AML-193 (cell line): Measurements from ENCODE around the gene CBLN3.

Experiments
- DNase-seq, 2 experiments: peaks; one replicate each; lab custom pipeline; 2025; lab: John Stamatoyannopoulos, UW

Gene CBLN3

DNA sequence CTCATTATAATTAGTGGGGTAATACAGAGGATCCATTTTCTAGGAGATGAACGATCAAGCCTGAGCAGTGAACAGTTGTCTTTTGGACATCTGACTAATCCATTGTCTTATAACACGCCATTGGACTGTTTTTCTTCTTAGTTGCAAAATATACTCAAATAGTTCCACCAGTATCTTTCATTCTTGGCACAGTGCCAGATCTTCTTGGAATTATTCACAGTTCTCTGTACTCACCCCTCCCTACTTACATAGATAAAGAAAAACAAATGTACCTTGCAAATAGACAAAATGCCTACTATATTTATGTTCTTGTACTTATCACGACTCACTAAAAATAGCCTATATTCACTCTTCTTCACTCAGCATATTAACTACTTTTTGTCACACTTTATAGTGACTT, 3.8 kb downstream of the CBLN3 start:
- no peak for DNase-seq

GRCh38 chr14:24422694-24423601, 6.5 kb downstream of the CBLN3 start:
- DNase-seq, result no peak

GRCh38 chr14:24422261-24422660, 7.2 kb downstream of the CBLN3 start:
- no peak for DNase-seq

DNA sequence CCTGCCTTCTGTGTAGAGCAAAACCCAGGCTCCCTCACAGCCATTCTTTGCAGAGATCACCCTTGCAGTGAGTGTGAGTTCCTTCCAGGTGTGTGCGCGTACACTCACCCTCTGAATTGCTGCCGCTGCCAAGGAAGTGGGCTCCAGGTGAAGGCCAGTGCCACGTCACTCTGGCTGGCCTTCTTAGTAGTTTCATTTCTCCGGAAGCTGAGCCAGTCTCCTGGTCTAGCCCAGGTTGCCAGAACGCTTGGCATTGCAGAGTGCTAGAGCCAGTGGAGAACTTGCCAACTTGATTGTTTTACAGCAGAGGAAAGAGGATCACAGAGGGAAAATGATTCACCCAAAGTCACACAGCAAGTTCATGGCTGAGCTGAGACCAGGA, 11.0 kb downstream of the CBLN3 start:
- DNase-seq, result no peak

- no peak for DNase-seq
Measured at GRCh38 chr14:24417832-24418491, 11.5 kb downstream of the CBLN3 start.

GRCh38 chr14:24416932-24417619, 12.4 kb downstream of the CBLN3 start:
- no peak for DNase-seq

DNA sequence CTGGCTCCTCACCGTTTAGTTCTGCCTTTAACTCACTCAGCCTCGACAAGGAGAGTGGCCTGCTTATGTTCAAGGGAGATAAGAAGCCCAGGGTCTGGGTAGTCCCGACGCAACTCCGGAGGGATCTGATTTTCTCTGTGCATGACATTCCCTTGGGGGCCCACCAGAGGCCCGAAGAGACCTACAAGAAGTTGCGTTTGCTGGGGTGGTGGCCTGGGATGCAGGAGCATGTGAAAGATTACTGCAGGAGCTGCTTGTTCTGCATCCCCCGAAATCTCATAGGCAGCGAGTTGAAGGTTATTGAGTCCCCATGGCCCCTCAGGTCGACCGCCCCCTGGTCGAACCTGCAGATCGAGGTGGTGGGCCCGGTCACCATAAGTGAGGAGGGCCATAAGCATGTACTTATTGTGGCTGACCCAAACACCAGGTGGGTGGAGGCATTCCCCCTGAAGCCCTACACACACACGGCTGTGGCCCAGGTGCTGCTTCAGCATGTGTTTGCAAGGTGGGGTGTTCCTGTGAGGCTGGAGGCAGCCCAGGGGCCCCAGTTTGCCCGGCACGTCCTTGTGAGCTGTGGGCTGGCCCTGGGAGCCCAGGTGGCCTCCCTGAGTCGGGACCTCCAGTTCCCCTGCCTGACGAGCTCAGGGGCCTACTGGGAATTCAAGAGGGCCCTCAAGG, 13.1 kb downstream of the CBLN3 start:
- DNase-seq, result no peak

DNA sequence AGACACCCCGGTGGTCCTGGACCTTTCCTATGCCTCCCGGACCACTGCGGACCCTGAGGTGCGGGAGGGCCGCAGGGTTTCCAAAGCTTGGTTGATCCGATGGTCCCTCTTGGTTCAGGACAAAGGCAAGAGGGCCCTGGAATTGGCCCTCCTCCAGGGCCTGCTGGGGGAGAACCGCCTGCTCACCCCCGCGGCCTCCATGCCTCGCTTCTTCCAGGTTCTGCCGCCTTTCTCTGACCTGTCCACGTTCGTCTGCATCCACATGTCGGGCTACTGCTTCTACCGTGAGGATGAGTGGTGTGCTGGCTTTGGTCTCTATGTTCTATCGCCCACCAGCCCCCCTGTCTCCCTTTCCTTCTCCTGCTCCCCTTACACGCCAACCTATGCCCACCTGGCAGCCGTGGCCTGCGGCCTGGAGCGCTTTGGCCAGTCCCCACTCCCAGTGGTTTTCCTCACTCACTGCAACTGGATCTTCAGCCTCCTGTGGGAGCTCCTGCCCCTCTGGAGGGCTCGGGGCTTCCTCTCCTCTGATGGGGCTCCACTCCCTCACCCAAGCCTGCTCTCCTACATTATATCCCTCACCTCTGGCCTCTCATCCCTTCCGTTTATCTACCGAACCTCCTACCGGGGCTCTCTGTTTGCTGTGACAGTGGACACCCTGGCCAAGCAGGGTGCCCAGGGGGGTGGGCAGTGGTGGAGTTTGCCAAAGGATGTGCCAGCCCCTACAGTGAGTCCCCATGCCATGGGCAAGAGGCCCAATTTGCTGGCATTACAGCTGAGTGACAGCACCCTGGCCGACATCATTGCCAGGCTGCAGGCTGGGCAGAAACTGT, 13.8 kb downstream of the CBLN3 start:
- DNase-seq, result no peak

DNA sequence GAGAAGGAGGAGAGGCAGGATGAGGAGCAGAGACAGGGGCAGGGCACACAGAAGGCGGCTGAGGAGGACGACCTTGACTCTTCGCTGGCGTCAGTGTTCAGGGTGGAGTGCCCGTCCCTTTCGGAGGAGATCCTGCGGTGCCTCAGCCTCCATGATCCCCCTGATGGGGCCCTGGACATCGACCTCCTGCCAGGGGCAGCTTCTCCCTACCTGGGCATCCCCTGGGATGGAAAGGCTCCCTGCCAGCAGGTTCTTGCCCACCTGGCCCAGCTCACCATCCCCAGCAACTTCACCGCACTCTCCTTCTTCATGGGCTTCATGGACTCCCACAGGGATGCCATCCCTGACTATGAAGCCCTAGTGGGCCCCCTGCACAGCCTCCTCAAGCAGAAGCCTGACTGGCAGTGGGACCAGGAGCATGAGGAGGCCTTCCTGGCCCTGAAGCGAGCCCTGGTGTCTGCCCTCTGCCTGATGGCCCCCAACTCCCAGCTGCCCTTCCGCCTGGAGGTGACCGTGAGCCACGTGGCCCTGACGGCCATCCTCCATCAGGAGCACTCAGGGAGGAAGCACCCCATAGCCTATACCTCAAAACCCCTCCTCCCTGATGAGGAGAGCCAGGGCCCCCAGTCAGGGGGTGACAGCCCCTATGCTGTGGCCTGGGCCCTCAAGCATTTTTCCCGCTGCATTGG, 14.6 kb downstream of the CBLN3 start:
- no peak for DNase-seq

GRCh38 chr14:24414077-24414476, 15.4 kb downstream of the CBLN3 start:
- DNase-seq, result no peak

DNA sequence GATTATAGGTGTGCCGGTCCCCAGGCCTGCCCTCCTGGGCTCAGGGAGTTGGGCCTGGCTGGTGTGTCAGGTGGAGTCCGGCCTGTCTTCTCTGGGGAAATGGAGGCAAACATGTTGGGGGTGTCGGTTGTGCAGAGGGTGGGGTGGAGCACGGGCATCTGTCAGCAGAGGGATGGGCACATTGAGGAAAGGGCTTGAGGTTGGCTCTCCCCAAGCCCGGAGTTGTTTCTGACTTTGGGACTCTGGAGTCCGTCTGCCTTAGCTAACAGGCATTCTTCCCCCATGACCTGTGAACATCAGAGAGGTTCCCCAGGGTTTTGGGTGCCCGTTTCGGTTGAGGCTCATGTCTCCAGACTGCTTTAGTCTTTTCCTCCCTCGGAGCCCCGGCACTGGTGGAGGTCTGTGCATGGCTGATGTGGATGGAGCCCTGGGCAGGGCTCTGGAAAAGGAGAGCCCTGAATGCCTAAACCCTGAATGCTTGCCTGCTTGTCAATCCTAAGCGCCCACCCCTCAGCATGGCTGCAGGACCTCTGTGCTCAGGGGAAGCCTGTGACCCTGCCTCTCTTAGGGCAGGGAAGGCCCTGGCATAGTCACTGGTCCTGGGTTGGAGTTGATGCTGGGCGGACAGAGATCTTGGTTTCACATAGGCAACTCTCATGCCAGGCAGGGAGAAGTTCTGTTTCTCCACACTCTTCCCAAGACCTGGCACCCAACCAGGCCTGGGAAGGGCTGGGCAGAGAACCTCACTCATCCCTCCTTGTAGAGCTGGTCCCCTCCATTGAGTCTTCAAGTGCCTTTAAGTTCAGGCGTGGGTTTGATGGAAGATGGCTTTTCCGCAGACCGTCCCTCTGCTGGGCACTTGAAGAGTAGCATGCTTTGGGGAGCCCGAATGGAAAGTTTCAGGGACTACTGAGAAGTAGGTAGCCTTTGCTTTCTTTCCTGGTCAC, 17.8 kb downstream of the CBLN3 start:
- peak; percentile 25 to 60 for DNase-seq

GRCh38 chr14:24409956-24410355, 19.5 kb downstream of the CBLN3 start:
- no peak for DNase-seq

DNA sequence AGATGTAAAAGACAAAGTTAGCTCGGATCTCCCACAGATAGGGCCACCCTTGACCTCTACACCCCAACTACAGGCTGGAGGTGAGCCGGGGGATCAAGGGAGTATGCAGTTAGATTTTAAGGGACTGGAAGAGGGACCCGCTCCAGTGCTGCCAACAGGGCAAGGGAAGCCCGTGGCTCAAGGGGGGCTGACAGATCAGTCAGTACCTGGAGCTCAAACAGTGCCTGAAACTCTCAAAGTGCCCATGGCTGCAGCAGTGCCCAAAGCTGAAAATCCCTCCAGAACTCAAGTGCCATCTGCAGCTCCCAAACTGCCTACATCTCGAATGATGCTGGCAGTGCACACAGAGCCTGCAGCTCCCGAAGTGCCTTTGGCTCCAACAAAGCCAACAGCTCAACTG, 20.3 kb downstream of the CBLN3 start:
- no peak for DNase-seq

- no peak for DNase-seq
Measured at GRCh38 chr14:24408764-24409163, 20.7 kb downstream of the CBLN3 start.

GRCh38 chr14:24407608-24408325, 21.7 kb downstream of the CBLN3 start:
- no peak for DNase-seq

GRCh38 chr14:24406416-24406815, 23.1 kb downstream of the CBLN3 start:
- DNase-seq, result no peak

- DNase-seq, result no peak
Measured at GRCh38 chr14:24404814-24405213, 24.7 kb downstream of the CBLN3 start.

DNA sequence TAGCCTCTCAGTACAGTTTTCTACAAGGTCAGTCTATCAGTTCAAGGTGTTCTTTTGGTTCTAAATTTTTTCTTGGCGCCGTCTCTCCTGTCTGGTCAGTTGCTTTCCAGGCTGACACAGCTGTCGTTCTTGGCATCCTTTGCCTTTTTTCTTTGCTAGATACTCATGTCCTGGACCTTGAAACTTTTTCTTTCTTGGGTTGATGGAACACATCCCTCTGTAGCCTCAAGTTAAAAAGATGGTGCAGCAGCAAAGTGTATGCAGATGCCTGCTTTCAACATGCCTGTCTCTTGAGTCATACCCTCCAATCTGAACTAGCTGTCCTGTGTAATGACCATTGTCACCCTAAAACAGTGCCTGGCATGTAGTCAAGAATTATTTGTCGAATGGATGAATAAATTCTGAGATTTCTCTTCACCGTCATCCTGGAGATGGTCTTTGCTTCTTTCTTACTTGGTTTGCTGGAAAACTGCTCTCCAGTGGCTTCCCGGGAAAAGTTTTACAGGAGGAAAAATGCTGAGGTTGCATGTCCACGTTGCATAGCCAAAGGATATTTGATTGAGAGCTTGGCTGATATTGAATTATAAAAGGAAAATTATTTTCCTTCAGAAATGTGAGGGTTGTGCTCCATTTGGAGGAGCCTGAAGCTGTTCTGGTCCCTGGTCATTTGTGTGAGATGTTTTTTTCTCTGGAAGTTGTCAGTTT, 26.0 kb downstream of the CBLN3 start:
- DNase-seq, result no peak
